HG02763 (cell line): Measurements from ENCODE around the gene C9orf72.

Experiments used
- ATAC-seq: cut with Tn5 transposase; IDR thresholded peaks from one replicate; pipeline ENCODE4 v1.9.1; 2021; ENCODE audit warnings: mild to moderate bottlenecking, moderate library complexity; ENCODE audit not compliant: unreplicated experiment

C9orf72 gene

GRCh38 chr9:27581826-27582225 lies 8.5 kb upstream of the C9orf72 start:
- no peak for ATAC-seq

GRCh38 chr9:27573634-27574590 lies 631 bp upstream of the C9orf72 start:
- ATAC-seq, result peak; percentile 87

- peak; percentile 28 for ATAC-seq
These were observed 739 bp downstream of the C9orf72 start for GRCh38 chr9:27572566-27572917.

GRCh38 chr9:27572061-27572460 lies 1.2 kb downstream of the C9orf72 start:
- ATAC-seq, result no peak

GRCh38 chr9:27571011-27571410 lies 2.3 kb downstream of the C9orf72 start:
- ATAC-seq, result no peak

- no peak for ATAC-seq
These were observed 3.9 kb downstream of the C9orf72 start for GRCh38 chr9:27569406-27569805.

- ATAC-seq, result no peak
These were observed 7.2 kb downstream of the C9orf72 start for GRCh38 chr9:27566118-27566517.

- ATAC-seq, result no peak
These were observed 7.6 kb downstream of the C9orf72 start for GRCh38 chr9:27565696-27566095.

GRCh38 chr9:27564670-27565069 lies 8.6 kb downstream of the C9orf72 start:
- no peak for ATAC-seq

- no peak for ATAC-seq
These were observed 9.4 kb downstream of the C9orf72 start for GRCh38 chr9:27563738-27564430.

GRCh38 chr9:27561685-27562084 lies 11.6 kb downstream of the C9orf72 start:
- no peak for ATAC-seq

- no peak for ATAC-seq
These were observed 12.8 kb downstream of the C9orf72 start for GRCh38 chr9:27560457-27560856.

- ATAC-seq, result no peak
These were observed 15.0 kb downstream of the C9orf72 start for GRCh38 chr9:27558307-27558706.

GRCh38 chr9:27556470-27556869 lies 16.8 kb downstream of the C9orf72 start:
- ATAC-seq, result no peak

- no peak for ATAC-seq
These were observed 18.6 kb downstream of the C9orf72 start for GRCh38 chr9:27554712-27555111.

- no peak for ATAC-seq
These were observed 24.0 kb downstream of the C9orf72 start for GRCh38 chr9:27549196-27549755.

GRCh38 chr9:27548055-27548741 lies 25.1 kb downstream of the C9orf72 start:
- no peak for ATAC-seq

- ATAC-seq, result no peak
These were observed 27.8 kb downstream of the C9orf72 start for GRCh38 chr9:27545471-27545870.

GRCh38 chr9:27542508-27542907 lies 30.8 kb downstream of the C9orf72 start:
- no peak for ATAC-seq

GRCh38 chr9:27541740-27542139 lies 31.5 kb downstream of the C9orf72 start:
- ATAC-seq, result no peak

GRCh38 chr9:27540502-27540901 lies 32.8 kb downstream of the C9orf72 start:
- no peak for ATAC-seq
